ENCODE data around the gene HHIP.
A peak's percentile ranks its signal among the peaks of the same experiment; 100 is the strongest.

Gene HHIP

DNA sequence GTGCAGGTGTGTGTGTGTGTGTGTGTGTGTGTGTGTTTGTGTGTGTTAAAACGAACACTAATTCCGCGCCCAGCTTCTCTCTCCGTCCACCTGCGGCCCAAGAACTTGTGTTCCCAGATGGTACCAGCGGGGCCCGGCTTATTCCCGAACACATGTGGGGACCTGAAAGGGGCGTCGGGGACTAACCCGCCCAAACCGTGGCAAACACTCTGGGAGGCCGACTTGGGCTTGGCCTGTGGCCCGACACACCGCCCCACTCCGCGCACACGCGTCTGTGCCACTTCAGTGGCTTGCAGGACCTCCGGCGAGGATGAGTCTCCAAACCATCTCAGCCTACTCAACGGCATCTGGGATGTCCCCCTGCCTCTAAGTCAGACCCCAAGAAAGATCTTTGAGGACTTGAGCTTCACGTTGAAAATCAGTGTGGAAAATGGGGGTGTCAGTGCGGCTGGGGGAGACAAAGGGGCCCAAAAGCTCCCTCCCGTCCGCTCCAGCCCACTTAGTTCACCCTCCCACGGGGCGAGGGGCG lies 790 bp upstream of the HHIP start (continued):
- TF ChIP-seq, protein P1, sequence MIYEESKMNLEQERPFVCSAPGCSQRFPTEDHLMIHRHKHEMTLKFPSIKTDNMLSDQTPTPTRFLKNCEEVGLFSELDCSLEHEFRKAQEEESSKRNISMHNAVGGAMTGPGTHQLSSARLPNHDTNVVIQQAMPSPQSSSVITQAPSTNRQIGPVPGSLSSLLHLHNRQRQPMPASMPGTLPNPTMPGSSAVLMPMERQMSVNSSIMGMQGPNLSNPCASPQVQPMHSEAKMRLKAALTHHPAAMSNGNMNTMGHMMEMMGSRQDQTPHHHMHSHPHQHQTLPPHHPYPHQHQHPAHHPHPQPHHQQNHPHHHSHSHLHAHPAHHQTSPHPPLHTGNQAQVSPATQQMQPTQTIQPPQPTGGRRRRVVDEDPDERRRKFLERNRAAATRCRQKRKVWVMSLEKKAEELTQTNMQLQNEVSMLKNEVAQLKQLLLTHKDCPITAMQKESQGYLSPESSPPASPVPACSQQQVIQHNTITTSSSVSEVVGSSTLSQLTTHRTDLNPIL (CRISPR knock-in tag; IDR thresholded peaks at IDR 0.05; ENCODE audit: low read depth), result no peak
- TF ChIP-seq BACH2 (CRISPR knock-in tag; IDR thresholded peaks at IDR 0.05; ENCODE audit: borderline replicate concordance), result no peak

DNA sequence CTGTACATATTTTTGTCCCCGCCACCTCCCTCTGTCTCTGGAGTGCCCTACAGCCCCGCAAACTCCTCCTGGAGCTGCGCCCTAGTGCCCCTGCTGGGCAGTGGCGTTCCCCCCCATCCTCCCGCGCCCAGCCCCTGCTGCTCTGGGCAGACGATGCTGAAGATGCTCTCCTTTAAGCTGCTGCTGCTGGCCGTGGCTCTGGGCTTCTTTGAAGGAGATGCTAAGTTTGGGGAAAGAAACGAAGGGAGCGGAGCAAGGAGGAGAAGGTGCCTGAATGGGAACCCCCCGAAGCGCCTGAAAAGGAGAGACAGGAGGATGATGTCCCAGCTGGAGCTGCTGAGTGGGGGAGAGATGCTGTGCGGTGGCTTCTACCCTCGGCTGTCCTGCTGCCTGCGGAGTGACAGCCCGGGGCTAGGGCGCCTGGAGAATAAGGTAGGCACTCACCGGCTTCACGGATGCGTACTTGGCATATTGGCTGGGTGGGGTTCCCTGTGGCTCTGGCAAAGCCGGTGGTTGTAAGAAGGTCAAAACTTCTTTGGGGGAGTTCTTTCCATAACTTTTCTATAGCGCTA lies 653 bp downstream of the HHIP start:
- peak; percentile 71 for ATAC-seq
- no peak for TF ChIP-seq BACH2 (CRISPR knock-in tag; IDR thresholded peaks at IDR 0.05; ENCODE audit: borderline replicate concordance)
- TF ChIP-seq ZC3H10 (CRISPR knock-in tag; IDR thresholded peaks at IDR 0.05), result no peak
- no peak for TF ChIP-seq ARNTL (CRISPR knock-in tag; IDR thresholded peaks at IDR 0.05; ENCODE audit: borderline replicate concordance, low read depth)
- no peak for TF ChIP-seq TSHZ2 (CRISPR knock-in tag; IDR thresholded peaks at IDR 0.05)
- no peak for TF ChIP-seq OSR1 (CRISPR knock-in tag; IDR thresholded peaks at IDR 0.05)
- TF ChIP-seq, protein P2, sequence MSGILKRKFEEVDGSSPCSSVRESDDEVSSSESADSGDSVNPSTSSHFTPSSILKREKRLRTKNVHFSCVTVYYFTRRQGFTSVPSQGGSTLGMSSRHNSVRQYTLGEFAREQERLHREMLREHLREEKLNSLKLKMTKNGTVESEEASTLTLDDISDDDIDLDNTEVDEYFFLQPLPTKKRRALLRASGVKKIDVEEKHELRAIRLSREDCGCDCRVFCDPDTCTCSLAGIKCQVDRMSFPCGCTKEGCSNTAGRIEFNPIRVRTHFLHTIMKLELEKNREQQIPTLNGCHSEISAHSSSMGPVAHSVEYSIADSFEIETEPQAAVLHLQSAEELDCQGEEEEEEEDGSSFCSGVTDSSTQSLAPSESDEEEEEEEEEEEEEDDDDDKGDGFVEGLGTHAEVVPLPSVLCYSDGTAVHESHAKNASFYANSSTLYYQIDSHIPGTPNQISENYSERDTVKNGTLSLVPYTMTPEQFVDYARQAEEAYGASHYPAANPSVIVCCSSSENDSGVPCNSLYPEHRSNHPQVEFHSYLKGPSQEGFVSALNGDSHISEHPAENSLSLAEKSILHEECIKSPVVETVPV (CRISPR knock-in tag; IDR thresholded peaks at IDR 0.05), result no peak
- TF ChIP-seq PATZ1 (CRISPR knock-in tag; IDR thresholded peaks at IDR 0.05; ENCODE audit: borderline replicate concordance), result no peak
- TF ChIP-seq GLIS3 (CRISPR knock-in tag; IDR thresholded peaks at IDR 0.05), result no peak
- no peak for TF ChIP-seq ZNF565 (CRISPR knock-in tag; conservative IDR thresholded peaks at IDR 0.05; ENCODE audit: low read depth)

DNA sequence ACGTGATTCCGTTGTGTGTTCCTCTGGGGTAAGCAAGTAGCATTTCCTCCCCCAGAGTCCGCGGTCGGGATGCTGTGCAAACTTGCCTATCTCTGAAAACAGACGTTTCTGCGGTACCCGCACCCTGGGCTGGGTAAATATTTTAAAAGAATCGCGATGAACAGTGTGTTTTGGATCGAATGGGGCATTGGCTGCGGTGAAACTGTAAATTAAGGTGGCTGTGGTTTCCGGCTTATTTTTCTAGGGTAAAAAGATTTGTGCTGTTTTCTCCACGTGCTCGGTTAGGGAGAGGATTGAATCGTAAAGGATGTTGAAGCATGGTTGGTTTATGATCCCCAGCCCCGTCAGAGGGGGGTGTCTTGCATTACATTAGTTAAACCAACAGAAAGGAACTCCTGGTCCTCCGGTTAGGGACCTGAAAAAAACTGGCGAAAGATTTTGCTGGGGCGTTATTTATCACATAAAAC lies 1.2 kb downstream of the HHIP start:
- no peak for TF ChIP-seq CSDC2 (CRISPR knock-in tag; IDR thresholded peaks at IDR 0.05)
- ATAC-seq, result peak; percentile 34

DNA sequence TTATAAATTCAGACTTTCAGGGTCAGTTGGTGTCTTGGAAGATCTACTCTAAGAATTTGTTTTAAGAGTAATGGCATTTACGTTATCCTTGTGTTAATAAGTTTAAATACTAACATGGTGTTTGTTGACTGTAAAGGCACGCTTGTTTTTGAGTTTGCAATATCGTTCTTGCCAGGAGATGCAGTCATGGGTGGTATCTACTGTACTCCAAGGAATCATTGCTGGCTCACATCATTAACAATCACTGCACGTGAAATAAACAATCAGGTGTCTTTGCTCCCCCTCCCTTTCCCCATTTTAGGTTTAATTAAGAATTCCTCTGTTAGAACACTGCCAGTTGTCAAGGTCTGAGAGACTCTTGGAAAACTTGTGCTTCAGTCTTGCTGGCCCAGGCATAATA lies 1.6 kb downstream of the HHIP start:
- ATAC-seq, result no peak
- TF ChIP-seq BACH2 (CRISPR knock-in tag; IDR thresholded peaks at IDR 0.05; ENCODE audit: borderline replicate concordance) (no peak), ZNF8 (CRISPR knock-in tag; IDR thresholded peaks at IDR 0.05) (no peak), OSR1 (CRISPR knock-in tag; IDR thresholded peaks at IDR 0.05) (no peak), TCF4 (CRISPR knock-in tag; IDR thresholded peaks at IDR 0.05; ENCODE audit: borderline replicate concordance) (no peak), PATZ1 (CRISPR knock-in tag; IDR thresholded peaks at IDR 0.05; ENCODE audit: borderline replicate concordance) (no peak), ISL1 (CRISPR knock-in tag; IDR thresholded peaks at IDR 0.05) (no peak), SNAI2 (CRISPR knock-in tag; IDR thresholded peaks at IDR 0.05) (no peak), RARB (CRISPR knock-in tag; IDR thresholded peaks at IDR 0.05) (no peak), CSDC2 (CRISPR knock-in tag; IDR thresholded peaks at IDR 0.05) (no peak), ZNF70 (CRISPR knock-in tag; IDR thresholded peaks at IDR 0.05) (no peak), ARNTL (CRISPR knock-in tag; IDR thresholded peaks at IDR 0.05; ENCODE audit: borderline replicate concordance, low read depth) (no peak), GLIS3 (CRISPR knock-in tag; IDR thresholded peaks at IDR 0.05) (no peak)
- TF ChIP-seq, protein P1 (CRISPR knock-in tag; IDR thresholded peaks at IDR 0.05; ENCODE audit: low read depth), result no peak
